ENCODE results near the gene GAREM2.

DNA sequence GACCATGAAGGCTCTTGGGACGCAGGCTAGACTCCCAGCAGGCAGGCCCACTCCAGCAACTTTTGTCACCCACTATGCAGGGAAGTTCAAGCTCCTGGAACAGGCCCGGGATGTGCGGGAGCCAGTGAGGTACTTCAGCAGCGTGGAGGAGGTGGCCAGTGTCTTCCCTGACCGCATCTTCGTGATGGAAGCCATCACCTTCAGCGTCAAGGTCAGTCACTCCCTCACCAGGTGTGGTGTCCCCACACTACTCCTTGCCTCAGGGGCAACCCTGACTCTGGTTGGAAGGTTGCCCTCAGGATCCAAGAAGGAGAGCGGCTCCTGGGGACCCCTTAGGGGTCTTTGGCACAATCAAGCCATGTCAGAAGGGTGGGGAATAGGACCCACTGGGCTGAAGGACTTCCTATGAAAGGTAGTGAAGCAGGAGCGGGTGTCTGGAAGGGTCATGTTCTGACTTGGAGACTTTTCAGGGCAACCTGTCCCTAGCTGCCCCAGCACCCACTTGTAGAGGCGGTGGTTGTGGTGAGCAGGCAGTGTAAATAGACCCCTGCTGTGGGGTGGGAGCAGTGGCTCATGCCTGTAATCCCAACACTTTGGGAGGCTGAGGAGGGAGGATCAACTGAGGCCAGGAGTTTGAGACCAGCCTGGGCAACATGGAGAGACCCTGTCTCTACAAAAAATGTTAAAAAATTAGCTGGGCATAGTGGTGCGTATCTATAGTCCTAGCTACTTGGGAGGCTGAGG lies 10.2 kb downstream of the GAREM2 start:
- TF ChIP-seq, protein P1, sequence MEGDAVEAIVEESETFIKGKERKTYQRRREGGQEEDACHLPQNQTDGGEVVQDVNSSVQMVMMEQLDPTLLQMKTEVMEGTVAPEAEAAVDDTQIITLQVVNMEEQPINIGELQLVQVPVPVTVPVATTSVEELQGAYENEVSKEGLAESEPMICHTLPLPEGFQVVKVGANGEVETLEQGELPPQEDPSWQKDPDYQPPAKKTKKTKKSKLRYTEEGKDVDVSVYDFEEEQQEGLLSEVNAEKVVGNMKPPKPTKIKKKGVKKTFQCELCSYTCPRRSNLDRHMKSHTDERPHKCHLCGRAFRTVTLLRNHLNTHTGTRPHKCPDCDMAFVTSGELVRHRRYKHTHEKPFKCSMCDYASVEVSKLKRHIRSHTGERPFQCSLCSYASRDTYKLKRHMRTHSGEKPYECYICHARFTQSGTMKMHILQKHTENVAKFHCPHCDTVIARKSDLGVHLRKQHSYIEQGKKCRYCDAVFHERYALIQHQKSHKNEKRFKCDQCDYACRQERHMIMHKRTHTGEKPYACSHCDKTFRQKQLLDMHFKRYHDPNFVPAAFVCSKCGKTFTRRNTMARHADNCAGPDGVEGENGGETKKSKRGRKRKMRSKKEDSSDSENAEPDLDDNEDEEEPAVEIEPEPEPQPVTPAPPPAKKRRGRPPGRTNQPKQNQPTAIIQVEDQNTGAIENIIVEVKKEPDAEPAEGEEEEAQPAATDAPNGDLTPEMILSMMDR (IDR thresholded peaks at IDR 0.05): no peak
- TF ChIP-seq POLR2A (IDR thresholded peaks at IDR 0.05): no peak
